GM19372 (cell line): ENCODE results near the gene TMEM144.

Source experiments
- ATAC-seq: cut with Tn5 transposase; IDR thresholded peaks from one replicate; pipeline ENCODE4 v1.9.1; 2021; ENCODE audit warnings: mild to moderate bottlenecking, low read depth, moderate library complexity; ENCODE audit not compliant: unreplicated experiment

The TMEM144 gene

DNA sequence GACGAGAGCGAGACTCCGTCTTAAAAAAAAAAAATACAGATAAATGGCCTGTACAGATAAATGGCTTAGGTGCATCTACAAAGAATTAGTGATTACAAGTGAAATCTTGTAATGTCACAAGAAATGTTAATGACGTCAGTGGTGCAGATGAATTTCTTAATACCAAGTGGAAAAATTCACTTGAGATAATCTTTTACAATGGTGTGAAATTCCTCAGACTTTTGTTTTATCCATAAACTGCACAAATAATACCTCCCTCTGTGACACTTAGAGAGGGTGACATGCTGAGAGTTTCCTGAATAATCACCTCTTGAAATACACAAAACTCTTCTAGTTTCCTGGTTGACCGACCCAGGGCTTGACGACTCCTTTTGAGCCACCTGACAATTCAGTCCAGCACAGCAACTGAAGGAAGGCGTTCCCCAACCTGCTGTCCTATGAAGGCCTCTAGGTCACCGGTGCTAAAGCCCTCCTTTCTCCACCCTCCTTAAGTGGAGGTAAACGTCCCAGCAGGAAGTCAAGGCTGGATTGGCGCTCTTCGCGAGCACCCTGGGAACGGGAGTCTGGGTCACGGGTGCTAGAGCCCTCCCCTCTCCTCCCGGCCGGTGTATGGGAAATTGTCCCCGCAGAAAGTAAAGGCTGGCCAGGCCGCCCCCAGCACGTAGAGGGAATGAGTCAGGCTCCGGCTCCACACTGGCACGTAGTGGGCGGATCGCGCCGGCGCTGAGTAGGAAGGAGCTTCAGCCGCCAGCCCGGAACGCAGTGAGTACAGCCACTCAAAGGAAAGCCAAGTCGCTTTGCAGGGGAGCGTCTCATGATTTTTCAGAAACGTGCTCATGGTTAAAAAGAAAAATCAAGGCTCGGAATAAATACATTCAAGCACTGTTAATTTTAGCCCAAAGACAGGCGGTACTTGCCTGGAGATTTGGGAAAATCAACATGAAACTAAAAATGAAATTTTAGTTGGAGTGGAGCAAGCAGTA, at the start of gene TMEM144:
TMEM144 (plus strand) TSS at position 662 of the 983 bp plus-strand sequence. CDS start 2,182 bp downstream, outside the sequence.
- ATAC-seq: peak; percentile 91

DNA sequence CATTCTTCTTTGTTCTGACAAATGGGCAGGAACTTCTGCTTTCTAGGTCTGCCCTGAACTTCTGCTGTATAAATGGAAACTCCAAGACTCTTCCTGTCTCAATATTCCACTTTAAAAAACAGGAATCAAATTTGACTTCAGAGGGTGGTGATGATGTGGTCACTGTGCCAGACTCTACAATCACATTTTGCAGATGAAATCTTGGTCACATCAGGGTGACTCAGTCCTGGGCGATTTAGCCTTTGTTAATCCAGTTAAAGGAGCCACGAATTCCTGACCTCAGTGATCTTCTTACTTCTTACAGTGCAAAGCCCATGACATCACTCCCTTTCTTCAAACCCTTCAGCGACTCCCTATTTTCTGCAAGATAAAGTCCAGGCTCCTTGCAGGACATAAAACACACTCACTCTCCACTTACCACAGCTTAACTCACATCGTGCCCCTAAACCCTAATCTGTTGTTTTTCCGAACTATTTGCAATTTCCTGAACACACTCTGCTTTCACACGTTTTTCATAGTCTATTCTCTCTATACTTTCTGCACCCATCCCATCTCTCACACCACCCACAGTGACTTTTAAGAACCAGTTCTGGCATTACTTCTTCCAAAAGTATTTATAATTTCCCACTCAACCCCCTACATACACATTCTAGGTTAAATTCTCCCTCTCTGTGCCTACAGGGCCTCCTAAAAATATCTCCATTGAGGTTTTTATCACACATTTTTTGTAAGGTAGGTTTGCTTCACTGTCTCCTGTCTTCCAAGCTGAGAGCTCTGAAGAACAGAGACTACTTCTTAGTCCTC, 48.5 kb upstream of the TMEM144 start:
- ATAC-seq: no peak

DNA sequence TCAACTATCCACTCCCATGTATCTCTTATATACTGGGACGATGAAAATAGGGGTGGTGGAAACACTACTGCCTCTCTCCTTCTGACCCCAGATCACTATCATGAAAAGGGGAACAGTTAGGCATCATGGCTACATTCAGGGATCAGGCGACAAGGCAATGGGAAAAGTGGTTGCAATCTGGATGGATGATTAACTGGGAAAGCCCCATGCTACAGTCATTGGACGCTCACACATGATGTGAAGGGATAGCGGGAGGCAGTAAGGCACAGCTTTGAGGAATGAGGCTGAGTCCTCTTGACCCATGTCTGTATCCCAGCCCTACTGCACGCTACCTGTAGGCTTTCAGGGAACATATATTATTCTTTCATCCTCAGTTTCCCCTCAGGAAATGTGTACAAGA, 47.7 kb upstream of the TMEM144 start:
- ATAC-seq: no peak

DNA sequence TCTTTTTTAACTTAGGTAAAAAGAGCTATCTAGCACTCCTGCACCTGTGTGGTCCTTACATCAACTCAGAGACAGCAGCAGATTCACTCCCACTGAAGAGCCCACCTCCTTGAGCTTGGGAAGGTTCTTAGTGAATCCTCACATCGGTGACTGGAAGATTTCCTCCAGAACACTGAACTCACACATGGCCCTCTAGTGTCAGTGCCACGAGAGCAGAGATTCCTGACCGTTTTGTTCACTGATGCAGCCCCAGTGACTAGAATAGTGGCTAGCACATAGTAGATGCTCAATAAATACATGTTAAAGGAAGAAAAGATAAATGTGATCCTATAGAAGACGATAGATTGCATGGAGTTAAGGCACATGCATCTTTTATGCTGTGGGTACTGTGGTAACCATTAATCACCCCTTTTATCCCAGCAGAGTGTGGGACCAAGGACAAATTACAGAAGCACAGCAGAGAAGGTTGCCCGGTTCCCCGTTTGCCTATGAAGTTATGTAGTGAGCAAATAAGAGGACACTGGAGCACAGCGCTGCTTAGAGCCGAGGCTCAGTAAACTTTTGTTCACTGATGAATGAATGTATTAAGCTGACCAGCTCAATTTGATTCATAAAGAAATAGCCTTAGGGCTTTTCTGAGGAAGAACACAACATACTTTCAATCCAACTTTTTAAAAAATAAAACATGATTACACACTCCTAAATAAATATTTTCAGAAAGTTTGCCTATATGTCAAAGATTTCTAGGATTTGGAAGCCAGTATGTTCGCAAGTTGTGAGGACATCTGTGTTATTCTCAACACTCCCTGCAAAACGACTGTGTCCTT, 46.1 kb upstream of the TMEM144 start:
- ATAC-seq: no peak

DNA sequence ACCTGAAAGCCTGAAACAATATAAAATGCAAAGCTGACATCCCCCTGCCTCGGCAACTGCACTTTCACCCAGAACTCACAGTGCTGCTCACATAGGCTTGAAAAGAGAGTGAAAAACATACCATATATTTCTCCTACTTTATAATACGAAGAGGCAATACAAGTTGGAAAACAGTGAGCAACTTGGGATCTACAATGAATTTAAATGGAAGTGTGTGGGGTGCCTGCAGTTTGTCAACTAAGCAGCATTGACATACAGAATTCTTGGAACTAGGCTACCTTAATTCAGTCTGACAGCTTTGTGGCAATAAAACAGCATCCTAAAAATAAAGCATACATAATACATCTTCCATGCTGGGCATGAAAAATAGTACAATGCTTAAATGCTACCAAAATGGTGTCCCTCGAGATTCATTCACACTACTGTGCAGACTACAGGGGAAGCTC, 45.5 kb upstream of the TMEM144 start:
- no peak for ATAC-seq

DNA sequence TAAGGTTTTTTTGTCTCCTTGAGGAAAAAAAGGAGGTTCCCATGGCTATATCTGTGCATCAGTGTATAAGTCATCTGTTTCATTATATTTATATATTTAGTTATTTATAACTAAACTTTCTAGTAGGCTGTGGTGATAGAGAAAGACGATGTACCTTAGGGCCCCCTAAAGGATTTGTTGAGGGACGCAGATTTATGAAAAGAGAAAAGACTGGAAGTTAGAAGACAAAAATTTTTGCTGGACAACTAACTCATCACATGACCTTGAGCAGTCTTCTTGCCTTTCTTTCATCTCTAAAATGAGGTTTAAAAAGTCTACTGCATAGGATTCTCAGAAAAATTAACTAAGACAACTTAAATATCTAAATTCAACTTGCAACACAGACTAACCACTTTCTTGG, 43.6 kb upstream of the TMEM144 start:
- no peak for ATAC-seq

DNA sequence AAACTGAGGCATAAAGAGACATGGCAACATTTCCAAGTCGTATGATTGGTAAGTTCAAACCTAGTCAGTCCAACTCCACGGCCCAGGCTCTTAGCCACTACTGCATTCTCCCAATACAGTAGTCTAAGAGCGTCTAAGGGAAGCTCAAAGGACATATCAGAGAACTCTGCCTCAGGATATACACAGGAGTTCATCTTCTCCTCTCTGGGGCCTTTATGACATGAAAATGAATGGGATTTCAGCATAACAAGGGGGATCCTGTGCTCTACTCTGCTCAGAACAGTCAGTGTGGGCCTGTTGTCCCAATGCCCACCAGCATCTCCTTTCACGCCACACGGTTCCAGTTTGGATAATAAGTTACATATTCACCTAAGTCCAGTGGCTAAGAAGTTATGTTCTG, 41.7 kb upstream of the TMEM144 start:
- ATAC-seq: no peak

DNA sequence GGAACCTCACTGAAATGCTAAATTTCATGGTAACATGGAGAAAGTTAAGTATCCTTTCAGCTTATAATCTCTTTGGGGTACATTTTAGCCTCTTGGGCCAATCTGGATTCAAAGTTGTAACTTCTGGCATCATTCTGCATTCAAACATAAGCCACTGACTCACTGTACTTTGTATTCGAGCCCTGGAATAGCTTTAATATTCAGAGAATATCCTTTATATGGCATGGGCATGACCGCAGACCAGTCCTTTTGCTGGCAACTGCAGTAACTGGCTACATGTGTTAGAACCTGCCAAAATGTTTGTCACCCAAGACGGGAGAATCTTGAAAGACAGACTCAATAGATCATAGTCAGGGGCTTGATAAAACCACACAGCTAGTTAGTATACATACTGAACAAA, 40.8 kb upstream of the TMEM144 start:
- no peak for ATAC-seq

DNA sequence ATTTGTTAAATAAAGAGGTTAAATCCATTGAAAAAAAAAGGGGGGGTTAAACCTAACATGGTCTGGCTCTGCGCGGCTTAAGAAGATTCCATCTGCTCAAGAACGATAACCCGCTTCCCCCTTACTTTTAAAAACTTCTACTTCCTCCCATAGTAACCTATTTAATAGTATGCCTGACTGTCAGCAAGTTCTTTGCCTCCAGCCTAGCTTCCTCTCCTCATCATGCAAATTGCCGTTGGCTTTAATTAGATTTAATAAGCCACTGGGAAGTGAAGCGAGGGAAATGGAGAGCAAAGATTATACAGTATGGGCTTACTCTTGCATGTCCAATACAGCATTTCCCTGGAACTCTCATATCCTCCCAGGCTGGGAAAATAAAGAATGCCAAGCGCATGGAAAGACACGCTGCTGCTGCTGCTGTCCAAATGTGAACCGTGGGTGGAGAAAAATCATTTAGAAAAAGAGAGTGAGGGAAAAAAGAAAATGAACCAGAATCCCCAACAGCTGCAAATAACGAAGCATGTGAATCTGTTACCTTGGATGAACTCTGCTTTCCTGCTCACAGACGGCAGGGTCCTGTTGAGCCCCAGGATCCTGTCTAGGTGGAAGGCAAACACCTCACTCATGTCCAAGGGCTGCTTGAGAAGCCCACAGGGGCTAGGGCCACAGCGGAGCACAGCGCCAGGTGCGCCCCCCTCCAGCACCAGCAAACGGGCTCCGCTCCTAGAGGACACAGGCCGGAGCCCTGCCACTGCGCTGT, 40.2 kb upstream of the TMEM144 start:
- ATAC-seq: peak; percentile 57

DNA sequence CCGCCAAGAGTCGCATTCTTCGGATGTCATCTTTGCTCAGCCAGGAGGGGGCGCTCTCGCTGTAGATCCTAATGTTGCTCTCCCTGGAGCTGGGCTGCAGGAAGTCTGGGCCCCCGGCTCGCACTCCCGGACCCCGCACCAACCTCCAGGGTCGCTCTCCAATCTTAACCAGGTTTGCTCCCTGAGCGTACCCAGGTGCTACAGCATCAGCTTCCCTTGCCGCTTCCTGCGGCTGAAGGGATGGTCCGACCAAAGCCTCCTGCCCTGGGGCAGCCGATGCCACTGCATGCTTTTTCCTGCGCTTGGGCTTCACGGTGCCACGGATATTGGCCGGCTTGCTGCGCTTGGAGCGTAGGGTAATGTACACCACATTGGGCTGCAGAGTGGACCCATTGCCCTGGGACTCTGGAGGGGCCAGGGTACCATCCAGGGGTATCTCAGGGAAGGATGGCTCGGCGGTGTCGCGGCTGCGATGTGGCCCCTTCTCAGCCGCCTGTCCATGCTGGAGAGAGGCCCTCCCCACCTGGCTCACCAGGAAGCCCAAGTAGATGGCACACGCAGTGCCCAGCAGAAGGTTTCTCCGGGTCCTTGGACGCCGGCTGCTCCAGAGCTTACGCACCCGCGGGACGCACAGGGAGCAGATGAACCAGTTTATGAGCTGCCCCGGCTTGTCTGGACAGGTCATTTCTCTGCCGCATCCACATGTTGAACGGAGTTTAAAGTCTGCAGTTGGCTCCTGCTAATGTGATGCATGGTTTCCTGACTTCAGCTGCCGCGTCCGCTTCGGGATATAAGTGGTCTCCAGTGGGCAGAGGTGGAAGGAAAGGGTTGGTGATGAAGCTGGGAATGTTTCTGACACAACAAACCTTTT, 39.4 kb upstream of the TMEM144 start:
- ATAC-seq: peak; percentile 19

DNA sequence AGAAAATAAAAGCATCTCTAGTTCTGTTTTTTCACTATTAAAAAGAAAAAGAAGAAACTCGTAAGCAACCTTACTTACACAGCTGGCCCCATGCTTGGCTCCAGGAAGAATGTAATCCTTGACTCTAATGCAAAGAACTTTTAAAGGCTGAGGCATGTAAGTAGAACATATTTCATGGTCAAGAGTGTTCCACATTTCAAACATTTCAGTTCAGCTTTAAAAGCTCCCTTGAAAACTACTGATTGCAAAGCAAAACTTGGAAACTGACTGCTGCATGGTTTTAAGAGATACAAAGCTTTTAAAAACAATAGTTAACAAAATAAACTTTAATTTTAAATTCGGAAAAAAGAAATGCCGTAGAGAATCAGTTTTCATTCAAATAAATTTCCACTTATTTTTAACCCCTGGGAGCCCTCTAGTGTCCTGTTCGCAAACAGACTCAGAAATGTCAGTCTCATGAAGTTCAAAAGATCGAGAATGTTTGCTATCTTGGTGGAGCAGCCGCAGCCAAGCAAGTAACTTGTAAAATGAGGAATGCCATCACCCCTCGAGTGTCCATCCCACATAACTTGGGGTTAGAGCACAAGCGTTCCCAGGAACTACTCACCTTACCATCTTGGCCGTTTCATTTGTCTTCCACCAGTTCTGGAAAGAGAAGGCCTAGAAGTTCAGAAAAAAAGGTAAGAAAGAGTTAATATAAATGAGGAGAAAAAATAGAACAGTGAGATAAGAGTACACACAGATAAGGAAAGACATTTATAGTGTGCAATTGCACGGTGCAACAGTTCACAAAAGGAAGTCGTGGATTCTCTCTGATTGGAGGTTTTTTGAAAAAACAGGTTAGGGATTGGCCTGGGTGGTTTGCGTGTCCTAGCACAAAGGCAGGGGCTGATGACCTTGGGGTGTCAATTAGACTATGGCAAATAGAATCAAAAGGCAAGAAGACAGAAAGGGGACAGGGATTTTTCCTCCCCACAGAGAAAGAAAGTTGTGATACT, 37.7 kb upstream of the TMEM144 start, which contains the start of gene GASK1B:
GASK1B (minus strand) TSS at position 765 of the 998 bp plus-strand sequence. CDS start 1,650 bp downstream, outside the sequence.
- ATAC-seq: no peak

DNA sequence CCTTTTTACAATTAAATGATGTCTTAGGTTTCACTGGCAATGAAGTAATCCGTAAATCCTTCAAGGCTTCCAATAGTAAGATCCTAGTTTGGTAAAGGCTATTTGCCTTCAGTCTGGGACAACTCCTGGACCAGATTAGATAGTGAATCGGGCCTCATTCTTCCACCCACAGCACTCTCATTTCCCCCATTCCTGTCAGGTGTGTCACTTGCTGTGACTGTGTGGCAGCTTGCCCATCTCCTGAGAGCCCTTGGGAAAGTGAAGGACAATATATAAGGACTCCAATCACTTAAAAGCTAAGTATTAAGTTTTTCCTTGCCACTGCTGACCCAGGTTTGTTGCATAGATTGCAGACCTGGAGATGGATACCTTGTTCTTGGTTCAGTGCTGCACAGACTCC, 34.2 kb upstream of the TMEM144 start:
- no peak for ATAC-seq

DNA sequence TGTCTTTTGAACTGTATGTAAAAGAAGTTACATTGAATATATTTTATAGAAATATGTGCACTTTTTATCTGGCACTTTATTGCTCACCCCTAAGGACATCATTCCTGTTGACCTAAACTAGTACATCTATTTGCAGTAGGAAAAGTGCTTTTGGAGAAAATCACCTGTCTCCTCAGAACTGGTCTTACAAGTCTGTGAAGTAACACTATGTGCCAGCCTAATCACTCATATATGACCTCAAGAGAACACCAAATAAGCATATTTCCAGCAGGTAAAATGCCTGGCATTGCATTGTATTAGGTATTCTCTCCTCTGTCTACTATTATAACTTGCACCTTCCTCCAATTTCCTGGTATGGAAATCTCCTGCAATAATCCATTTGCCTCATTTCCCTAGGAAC, 33.5 kb upstream of the TMEM144 start:
- ATAC-seq: no peak

DNA sequence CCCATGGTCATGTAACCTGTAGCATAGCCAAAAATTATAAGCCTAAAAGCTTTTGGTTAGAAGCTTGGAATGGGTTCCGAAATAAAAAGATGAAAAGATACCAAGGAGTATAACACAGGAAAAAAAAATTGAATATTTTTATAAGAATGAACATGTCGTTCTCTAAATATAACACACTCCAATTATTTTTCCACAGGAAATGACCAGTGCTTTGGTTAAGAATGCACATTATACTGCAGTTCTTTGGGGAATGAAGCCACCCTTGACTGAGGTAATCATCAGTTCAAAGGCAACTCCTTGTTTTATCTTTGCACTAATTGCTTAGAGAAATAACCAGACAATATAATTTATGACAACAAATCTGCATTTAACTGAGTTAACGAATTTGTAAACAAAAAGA, 30.8 kb upstream of the TMEM144 start:
- no peak for ATAC-seq

DNA sequence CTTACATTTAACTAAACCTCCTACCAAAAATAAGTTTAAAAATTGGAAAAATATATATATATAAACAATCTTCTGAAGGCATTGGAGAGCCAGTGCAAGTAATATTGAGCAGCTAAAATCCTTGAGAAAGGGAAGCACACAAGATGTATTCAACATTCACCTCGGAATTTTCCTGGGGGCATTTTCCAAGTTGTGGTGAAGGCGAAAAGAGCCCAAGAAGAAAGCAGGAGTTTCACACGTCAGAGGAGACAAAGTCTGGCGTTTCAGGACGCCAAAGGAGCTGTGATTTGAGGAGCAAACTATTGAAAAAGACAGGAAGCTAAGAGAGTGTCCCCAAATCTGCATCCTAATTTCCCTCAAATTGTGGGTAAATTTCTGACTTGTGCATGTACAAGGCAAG, 28.4 kb upstream of the TMEM144 start:
- ATAC-seq: no peak

DNA sequence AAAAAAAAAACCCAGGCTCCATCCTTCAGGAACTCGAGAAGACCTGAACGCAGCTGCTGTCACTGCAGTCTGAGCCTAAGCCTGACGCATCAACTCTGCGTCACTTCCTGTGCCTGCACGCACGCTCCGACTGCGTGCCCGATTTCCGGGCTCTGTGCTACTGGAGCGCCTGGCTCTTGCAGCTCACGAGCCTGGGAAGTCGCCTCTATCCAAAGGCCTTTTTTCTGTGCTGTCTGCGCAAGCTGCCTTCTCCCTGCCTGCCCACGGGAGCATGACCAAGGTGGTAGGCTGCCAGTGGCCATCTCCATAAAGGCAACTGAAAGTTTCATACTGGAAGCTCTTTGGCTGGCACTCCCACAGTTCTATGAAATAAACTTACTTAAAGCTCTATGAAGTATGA, 27.6 kb upstream of the TMEM144 start:
- ATAC-seq: no peak

DNA sequence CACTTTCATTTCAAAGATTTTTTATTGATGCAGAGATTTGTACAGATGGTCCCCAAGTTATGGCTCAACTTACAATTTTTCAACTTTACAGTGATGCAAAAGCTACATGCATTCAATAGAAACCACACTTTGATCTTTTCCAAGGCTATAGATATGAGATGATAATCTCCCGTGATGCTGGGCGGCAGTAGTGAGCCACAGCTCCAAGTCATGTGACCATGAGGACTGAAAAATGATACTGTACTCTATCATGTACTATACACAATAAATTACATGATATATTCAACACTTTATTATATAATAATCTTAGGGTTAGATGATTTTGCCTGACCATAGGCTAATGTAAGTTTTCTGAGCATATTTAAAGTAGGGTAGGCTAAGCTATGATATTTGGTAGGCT, 23.5 kb upstream of the TMEM144 start:
- no peak for ATAC-seq

DNA sequence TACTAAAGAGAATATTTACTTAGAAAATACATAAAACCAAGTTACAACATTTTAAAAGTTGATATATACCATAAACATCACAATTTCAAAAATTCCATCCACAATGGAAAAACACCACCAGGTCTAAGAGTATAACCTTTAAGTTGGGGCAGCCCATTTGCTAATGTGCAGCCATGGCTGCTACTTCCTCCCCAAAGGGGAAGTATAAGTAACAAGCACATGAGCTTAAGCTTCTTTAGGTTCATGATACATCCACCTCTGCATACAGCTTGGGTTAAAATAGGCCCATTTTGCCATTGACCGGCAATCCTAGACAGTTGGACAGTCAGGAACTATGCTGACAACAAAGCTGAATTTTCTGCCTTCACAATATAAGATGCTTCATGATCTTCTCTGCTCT, 20.9 kb upstream of the TMEM144 start:
- ATAC-seq: no peak
